Left lung (tissue), 10 donors: ENCODE data around the gene MYCN. TPM values are rescaled to one million over a fixed set of nuclear protein-coding genes. Genes with fewer than 3 reads are reported as not detected.

Experiments
- ATAC-seq: fragments of 200-7000 bp; cut with Tn5 transposase; one replicate; pipeline ENCODE4 v1.9.1; 2020; ENCODE audit warnings: moderate library complexity
- DNase-seq, 4 donors: peaks; one replicate each; pipeline ENCODE4 v3.0.0-alpha.2; 2013 to 2020
- H3K27ac ChIP-seq, 2 donors: fragments of 200-600 bp; sonication (generic) in 1 of 2; one replicate each; pipeline versions ENCODE4 v1.5.0 to v1.8.0; 2020 to 2021
- H3K27me3 ChIP-seq, 2 donors: fragments of 200-600 bp; sonication (generic) in 1 of 2; one replicate each; pipeline versions ENCODE4 v1.5.0 to v1.8.0; 2020 to 2021
- H3K36me3 ChIP-seq, 2 donors: fragments of 200-600 bp; sonication (generic) in 1 of 2; one replicate each; pipeline versions ENCODE4 v1.5.0 to v1.8.0; 2020 to 2021
- H3K4me1 ChIP-seq, 2 donors: fragments of 200-600 bp; one replicate each; pipeline ENCODE4 v1.8.0; 2021
- H3K4me3 ChIP-seq, 2 donors: fragments of 200-600 bp; sonication (generic) in 1 of 2; one replicate each; pipeline versions ENCODE4 v1.5.0 to v1.8.0; 2020 to 2021; ENCODE audit warnings: mild to moderate bottlenecking in 1 of 2
- H3K9me3 ChIP-seq, 2 donors: fragments of 200-600 bp; sonication (generic) in 1 of 2; one replicate each; pipeline versions ENCODE4 v1.5.0 to v1.8.0; 2020 to 2021
- intact Hi-C, 2 donors: fragments of 100-400 bp; cut with DNase I; formaldehyde crosslinking; loops; one replicate each; pipeline versions ENCODE4 v1.11.2 to v1.14.2; 2022
- polyA plus RNA-seq, 6 donors: library from polyadenylated mRNA; unstranded; fragments of 120-200 nt; gene quantifications; one replicate each; pipeline ENCODE4 v1.2.1, GENCODE V29; 2013; ENCODE audit not compliant: insufficient read length in 6 of 6
- total RNA-seq, 2 donors: library from RNA; stranded (reverse); fragmentation: NEBNext Ultra II Directional; extraction: Animal tissue kit (Norgen Biotek cat#: 25700); gene quantifications; one replicate each; pipeline ENCODE4 v1.2.1, GENCODE V29; 2021
- TF ChIP-seq, protein P1 (sequence below), 2 donors: fragments of 200-600 bp; sonication (generic) in 1 of 2; IDR thresholded peaks; one replicate each; pipeline versions ENCODE4 v1.5.0 to v1.8.0; 2021; ENCODE audit warnings: antibody characterized with exemption in 2 of 2
- donor health status: DM: no; HTN: yes; CAD: no.
- donor health status: DM: no; HTN: no; CAD: no.

MYCN gene
- total and polyA plus RNA-seq, 8 donors = 0.60 to 22.2 (median 17.8) TPM

DNA sequence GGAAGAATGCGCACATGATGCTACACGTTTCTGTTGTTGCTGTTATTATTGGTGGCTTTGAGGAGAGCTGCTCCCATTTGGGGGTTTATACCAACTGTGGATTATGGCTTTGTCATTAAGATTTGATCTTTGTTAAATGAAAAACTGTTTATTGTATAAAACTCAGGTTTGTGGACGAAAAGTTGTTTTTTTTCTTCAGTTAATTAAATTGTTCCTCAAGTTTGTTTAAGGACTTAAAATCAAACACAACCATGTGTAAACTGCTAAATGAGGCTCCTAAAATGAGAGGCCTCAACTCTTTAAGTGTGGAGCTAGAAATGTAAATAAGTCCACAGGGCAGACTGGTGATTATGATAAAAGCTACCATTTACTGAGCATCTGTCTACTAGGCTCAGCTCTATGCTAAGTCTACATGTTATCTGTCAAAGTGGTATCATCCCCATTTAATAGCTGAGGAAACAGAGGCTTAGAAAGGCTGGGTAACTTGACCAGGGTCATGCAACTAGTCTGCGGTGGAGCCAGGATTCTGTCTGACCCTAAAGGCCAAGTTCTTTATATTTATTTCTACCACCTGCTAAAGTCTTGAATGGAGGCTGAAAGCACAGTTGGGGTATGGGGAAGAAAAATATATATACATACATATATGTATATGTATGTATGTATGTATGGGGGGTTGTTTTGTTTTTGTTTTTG, 4.1 kb downstream of the MYCN start:
- no peak for DNase-seq
- no peak overlapping the region for H3K4me3 ChIP-seq
- intact Hi-C loops = loop anchor here in 1 of 2 donors (10.0 kb wide), 2 partner anchors 340 to 660 kb away; no protein-coding TSS in a partner anchor

DNA sequence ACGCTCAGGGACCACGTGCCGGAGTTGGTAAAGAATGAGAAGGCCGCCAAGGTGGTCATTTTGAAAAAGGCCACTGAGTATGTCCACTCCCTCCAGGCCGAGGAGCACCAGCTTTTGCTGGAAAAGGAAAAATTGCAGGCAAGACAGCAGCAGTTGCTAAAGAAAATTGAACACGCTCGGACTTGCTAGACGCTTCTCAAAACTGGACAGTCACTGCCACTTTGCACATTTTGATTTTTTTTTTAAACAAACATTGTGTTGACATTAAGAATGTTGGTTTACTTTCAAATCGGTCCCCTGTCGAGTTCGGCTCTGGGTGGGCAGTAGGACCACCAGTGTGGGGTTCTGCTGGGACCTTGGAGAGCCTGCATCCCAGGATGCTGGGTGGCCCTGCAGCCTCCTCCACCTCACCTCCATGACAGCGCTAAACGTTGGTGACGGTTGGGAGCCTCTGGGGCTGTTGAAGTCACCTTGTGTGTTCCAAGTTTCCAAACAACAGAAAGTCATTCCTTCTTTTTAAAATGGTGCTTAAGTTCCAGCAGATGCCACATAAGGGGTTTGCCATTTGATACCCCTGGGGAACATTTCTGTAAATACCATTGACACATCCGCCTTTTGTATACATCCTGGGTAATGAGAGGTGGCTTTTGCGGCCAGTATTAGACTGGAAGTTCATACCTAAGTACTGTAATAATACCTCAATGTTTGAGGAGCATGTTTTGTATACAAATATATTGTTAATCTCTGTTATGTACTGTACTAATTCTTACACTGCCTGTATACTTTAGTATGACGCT, 5.8 kb downstream of the MYCN start:
- intact Hi-C loops = loop anchor here in 1 of 2 donors (10.0 kb wide), 2 partner anchors 339 to 659 kb away; no protein-coding TSS in a partner anchor
- peaks cover 11 to 35% of the 10 kb centered on the region in 2 donors for H3K27me3 ChIP-seq
- no peaks in the 10 kb centered on the region for H3K36me3 ChIP-seq
- TF ChIP-seq, protein P1, sequence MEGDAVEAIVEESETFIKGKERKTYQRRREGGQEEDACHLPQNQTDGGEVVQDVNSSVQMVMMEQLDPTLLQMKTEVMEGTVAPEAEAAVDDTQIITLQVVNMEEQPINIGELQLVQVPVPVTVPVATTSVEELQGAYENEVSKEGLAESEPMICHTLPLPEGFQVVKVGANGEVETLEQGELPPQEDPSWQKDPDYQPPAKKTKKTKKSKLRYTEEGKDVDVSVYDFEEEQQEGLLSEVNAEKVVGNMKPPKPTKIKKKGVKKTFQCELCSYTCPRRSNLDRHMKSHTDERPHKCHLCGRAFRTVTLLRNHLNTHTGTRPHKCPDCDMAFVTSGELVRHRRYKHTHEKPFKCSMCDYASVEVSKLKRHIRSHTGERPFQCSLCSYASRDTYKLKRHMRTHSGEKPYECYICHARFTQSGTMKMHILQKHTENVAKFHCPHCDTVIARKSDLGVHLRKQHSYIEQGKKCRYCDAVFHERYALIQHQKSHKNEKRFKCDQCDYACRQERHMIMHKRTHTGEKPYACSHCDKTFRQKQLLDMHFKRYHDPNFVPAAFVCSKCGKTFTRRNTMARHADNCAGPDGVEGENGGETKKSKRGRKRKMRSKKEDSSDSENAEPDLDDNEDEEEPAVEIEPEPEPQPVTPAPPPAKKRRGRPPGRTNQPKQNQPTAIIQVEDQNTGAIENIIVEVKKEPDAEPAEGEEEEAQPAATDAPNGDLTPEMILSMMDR (IDR thresholded peaks at IDR 0.05) = no peak
- ATAC-seq = no peak
- H3K4me3 ChIP-seq = no peak overlapping the region
- no peak overlapping the region for H3K27ac ChIP-seq
- DNase-seq = no peak
- H3K4me1 ChIP-seq = peaks cover 11 to 30% of the 10 kb centered on the region in 2 donors
- H3K9me3 ChIP-seq = no peaks in the 10 kb centered on the region

More for the DNA sequence above, 4.1 kb downstream of the MYCN start:
- Histone ChIP-seq H3K9me3 (no peaks in the 10 kb centered on the region), H3K27ac (no peak overlapping the region), H3K36me3 (no peaks in the 10 kb centered on the region), H3K4me1 (peaks cover 23 to 47% of the 10 kb centered on the region in 2 donors), H3K27me3 (peaks cover 28 to 52% of the 10 kb centered on the region in 2 donors)
- no peak for ATAC-seq
- TF ChIP-seq, protein P1 (IDR thresholded peaks at IDR 0.05) = no peak

DNA sequence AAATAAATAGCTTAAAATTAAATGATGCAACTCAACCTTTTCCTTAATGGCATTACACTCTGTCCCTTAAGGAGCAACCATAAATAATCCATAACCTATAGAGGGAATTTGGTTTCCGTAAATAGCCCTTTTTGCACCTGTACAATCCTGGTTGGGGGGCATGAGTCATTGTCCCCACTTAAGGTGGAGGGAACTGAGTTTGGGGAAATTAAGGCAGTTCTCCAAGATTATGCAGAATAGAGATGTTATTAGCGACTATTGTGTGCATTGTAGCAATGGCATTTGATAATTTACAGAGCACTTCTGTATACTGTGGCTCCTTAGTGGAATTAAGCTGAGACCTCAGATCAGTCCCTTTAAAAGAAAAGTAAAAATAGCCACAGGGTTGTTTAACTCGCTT, 6.6 kb downstream of the MYCN start:
- Histone ChIP-seq H3K9me3 (no peaks in the 10 kb centered on the region), H3K27ac (no peak overlapping the region), H3K27me3 (peaks cover 2 to 27% of the 10 kb centered on the region in 2 donors), H3K36me3 (no peaks in the 10 kb centered on the region), H3K4me1 (peaks cover 2 to 22% of the 10 kb centered on the region in 2 donors), H3K4me3 (no peak overlapping the region)
- intact Hi-C loops = loop anchor here in 1 of 2 donors (10.0 kb wide), 2 partner anchors 338 to 658 kb away; no protein-coding TSS in a partner anchor
- no peak for ATAC-seq
- DNase-seq = no peak
- TF ChIP-seq, protein P1 (IDR thresholded peaks at IDR 0.05) = no peak

DNA sequence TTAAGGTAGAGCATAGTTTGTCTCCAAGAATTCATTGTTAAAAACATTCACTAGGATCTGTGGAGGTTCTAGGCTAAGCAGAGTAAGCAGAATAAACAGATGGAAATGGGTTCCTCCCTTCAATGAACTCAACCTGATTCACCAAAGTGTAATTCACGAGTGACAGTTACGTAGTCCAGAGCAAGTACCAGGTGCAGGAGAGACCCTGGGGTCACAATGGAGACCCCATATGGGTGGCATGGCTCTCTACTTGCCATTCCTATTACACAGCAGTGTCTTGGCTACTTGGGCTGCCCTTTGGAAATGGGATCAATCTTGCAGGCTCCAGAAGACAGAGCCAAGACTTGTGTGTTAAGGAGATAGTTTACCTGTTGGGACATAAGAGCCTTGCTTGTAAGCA, 7.1 kb downstream of the MYCN start:
- Histone ChIP-seq H3K27ac (no peak overlapping the region), H3K9me3 (no peaks in the 10 kb centered on the region), H3K4me3 (no peak overlapping the region), H3K4me1 (peaks cover 0 to 18% of the 10 kb centered on the region in 2 donors), H3K36me3 (no peaks in the 10 kb centered on the region), H3K27me3 (peaks cover 0 to 23% of the 10 kb centered on the region in 2 donors)
- DNase-seq (no peak), ATAC-seq (no peak)
- TF ChIP-seq, protein P1 (IDR thresholded peaks at IDR 0.05) = no peak
- intact Hi-C loops = loop anchor here in 1 of 2 donors (10.0 kb wide), 2 partner anchors 337 to 657 kb away; no protein-coding TSS in a partner anchor

DNA sequence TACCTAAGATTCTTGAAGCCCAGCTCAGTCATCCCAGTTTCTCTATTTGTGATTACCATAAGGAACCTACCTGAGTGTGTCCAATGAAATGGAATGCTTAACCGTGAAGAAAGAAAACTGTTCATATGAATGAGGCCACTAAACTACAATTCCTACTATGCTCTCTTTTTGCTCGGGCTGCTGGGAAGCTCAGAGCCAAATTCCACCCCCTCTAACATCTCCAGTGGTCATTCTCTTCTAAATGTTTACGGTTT, 8.3 kb downstream of the MYCN start:
- Histone ChIP-seq H3K27me3 (peaks cover 0 to 11% of the 10 kb centered on the region in 2 donors), H3K4me1 (peaks cover 0 to 9% of the 10 kb centered on the region in 2 donors), H3K36me3 (no peaks in the 10 kb centered on the region), H3K9me3 (no peaks in the 10 kb centered on the region), H3K27ac (no peak overlapping the region), H3K4me3 (no peak overlapping the region)
- TF ChIP-seq, protein P1 (IDR thresholded peaks at IDR 0.05) = no peak
- intact Hi-C loops = loop anchor here in 1 of 2 donors (10.0 kb wide), 2 partner anchors 336 to 656 kb away; no protein-coding TSS in a partner anchor
- DNase-seq (no peak), ATAC-seq (no peak)
